Neural cell (in vitro differentiated cells): ENCODE results near the gene ZNF672. TPM values are rescaled to one million over a fixed set of nuclear protein-coding genes. Genes with fewer than 3 reads are reported as not detected.
"Not testable (repeated sequence)": the region's sequence is repeated elsewhere in the genome, so short reads cannot be mapped to it uniquely, and the experiment has no call there.

Source experiments
- H2AFZ ChIP-seq: fragments of 200-600, 300-800 bp; sonication (generic), shearing (Covaris generic); 2 replicates; pipeline ENCODE4 v1.6.0; 2014; ENCODE audit warnings: low read depth, mild to moderate bottlenecking, antibody characterized with exemption, low read length, moderate library complexity
- H3F3A ChIP-seq: fragments of 200-600 bp; shearing (Covaris generic); 2 replicates; pipeline ENCODE4 v1.6.1; 2016; ENCODE audit warnings: mild to moderate bottlenecking, moderate library complexity, mixed read lengths, antibody characterized with exemption, low read length; ENCODE audit not compliant: insufficient read depth, poor library complexity, severe bottlenecking
- H3K27ac ChIP-seq: fragments of 200-600, 300-800 bp; sonication (generic), shearing (Covaris generic); 2 replicates; pipeline ENCODE4 v1.5.1; 2014; ENCODE audit warnings: mild to moderate bottlenecking, low read length, moderate library complexity
- H3K27me3 ChIP-seq: fragments of 300-800, 200-600 bp; sonication (generic), shearing (Covaris generic); 2 replicates; pipeline ENCODE4 v1.6.0; 2014; ENCODE audit warnings: mild to moderate bottlenecking, low read depth, low read length, moderate library complexity; ENCODE audit not compliant: insufficient read depth
- H3K36me3 ChIP-seq: fragments of 300-800, 200-600 bp; sonication (generic), shearing (Covaris generic); 2 replicates; pipeline ENCODE4 v1.5.1; 2014; ENCODE audit warnings: mild to moderate bottlenecking, antibody characterized with exemption, low read length, moderate library complexity; ENCODE audit not compliant: insufficient read depth
- H3K4me2 ChIP-seq: fragments of 300-800, 200-600 bp; sonication (generic), shearing (Covaris generic); 2 replicates; pipeline ENCODE4 v1.6.0; 2014; ENCODE audit warnings: mild to moderate bottlenecking, low read length
- H3K4me3 ChIP-seq: fragments of 300-800, 200-600 bp; sonication (generic), shearing (Covaris generic); 2 replicates; pipeline ENCODE4 v1.5.1; 2014; ENCODE audit warnings: mild to moderate bottlenecking, low read length, moderate library complexity
- H3K79me2 ChIP-seq: fragments of 200-600 bp; shearing (Covaris generic); replicated peaks from 2 replicates; pipeline ENCODE4 v1.6.0; 2014; ENCODE audit warnings: mild to moderate bottlenecking, low read length, moderate library complexity; ENCODE audit not compliant: insufficient read depth
- H3K9ac ChIP-seq: fragments of 300-800, 200-600 bp; sonication (generic), shearing (Covaris generic); 2 replicates; pipeline ENCODE4 v1.6.1; 2016; ENCODE audit warnings: mild to moderate bottlenecking, low read length, mixed read lengths
- H3K9me2 ChIP-seq: fragments of 200-600 bp; shearing (Covaris generic); 2 replicates; pipeline ENCODE4 v1.6.1; 2016; ENCODE audit warnings: mild to moderate bottlenecking, low read length, mixed read lengths; ENCODE audit not compliant: insufficient read depth
- H3K9me3 ChIP-seq: fragments of 200-600, 300-800 bp; sonication (generic), shearing (Covaris generic); 2 replicates; pipeline ENCODE4 v1.6.1; 2016; ENCODE audit warnings: mild to moderate bottlenecking, mixed run types, low read length, moderate library complexity, mixed read lengths
- H4K20me1 ChIP-seq: fragments of 200-600 bp; shearing (Covaris generic); 2 replicates; pipeline ENCODE4 v1.6.1; 2016; ENCODE audit warnings: mild to moderate bottlenecking, mixed run types; ENCODE audit not compliant: insufficient read depth
- CTCF ChIP-seq: fragments of 450-650 bp; IDR thresholded peaks from 2 replicates; pipeline ENCODE4 v1.5.1; 2014; ENCODE audit warnings: antibody characterized with exemption, mild to moderate bottlenecking, moderate library complexity; ENCODE audit not compliant: poor library complexity, severe bottlenecking
- EZH2 ChIP-seq: fragments of 200-600, 300-800 bp; shearing (Covaris generic), sonication (generic); IDR thresholded peaks from 2 replicates; pipeline ENCODE4 v1.6.1; 2014; ENCODE audit warnings: antibody characterized with exemption, low read length, borderline replicate concordance, mild to moderate bottlenecking; ENCODE audit not compliant: insufficient read depth, poor library complexity, severe bottlenecking
- RAD21 ChIP-seq: fragments of 450-650 bp; conservative IDR thresholded peaks from 2 replicates; pipeline ENCODE4 v1.6.1; 2014; ENCODE audit warnings: antibody characterized with exemption, mild to moderate bottlenecking, moderate library complexity
- SMC3 ChIP-seq: fragments of 450-650 bp; conservative IDR thresholded peaks from 2 replicates; pipeline ENCODE4 v1.6.1; 2014; ENCODE audit warnings: antibody characterized with exemption, mild to moderate bottlenecking, moderate library complexity; ENCODE audit not compliant: poor library complexity
- TAF1 ChIP-seq: IDR thresholded peaks from 2 replicates; pipeline ENCODE4 v1.6.1; 2012; ENCODE audit warnings: low read depth
- polyA plus RNA-seq: library from polyadenylated mRNA; depleted of rRNA; stranded (reverse); fragments of >200 nt; gene quantifications from 2 replicates; pipeline ENCODE4 v1.2.3, GENCODE V29; 2014
- TF ChIP-seq, protein P1 (sequence below): IDR thresholded peaks from 2 replicates; pipeline ENCODE4 v1.6.1; 2012; ENCODE audit warnings: borderline replicate concordance

ZNF672 gene
- polyA plus RNA-seq, 1 donor from 2014 or later, result 22.9 TPM

DNA sequence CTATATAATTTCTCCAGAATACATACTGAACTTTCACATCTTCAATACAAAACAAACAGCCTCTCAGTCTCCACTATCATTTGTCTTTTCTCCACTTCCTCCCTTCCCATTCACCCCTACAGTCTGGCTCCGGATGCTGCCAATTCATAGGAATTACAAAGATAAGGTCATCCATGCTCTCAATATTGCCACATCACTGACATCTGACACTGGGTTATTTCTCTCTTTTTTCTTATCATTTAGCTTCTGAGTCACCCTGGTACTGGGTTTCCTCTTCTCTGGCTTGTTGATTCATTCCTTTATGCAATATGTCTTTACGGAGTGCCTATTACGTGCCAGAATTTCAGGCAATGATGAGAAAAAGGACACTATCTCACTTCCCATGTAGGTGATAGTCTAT is 9.2 kb upstream of the ZNF672 start:
- H3K9me2 ChIP-seq, result no peaks in the 10 kb centered on the region
- no peaks in the 10 kb centered on the region for H3K9me3 ChIP-seq
- H3K79me2 ChIP-seq, result peaks cover 19% of the 10 kb centered on the region
- peaks cover 3% of the 10 kb centered on the region for H3F3A ChIP-seq
- TF ChIP-seq TAF1, result no peak
- no peak overlapping the region for H2AFZ ChIP-seq
- H3K4me3 ChIP-seq, result no peak overlapping the region
- H3K27ac ChIP-seq, result no peak overlapping the region
- H4K20me1 ChIP-seq, result no peaks in the 10 kb centered on the region
- no peaks in the 10 kb centered on the region for H3K27me3 ChIP-seq
- H3K36me3 ChIP-seq, result no peaks in the 10 kb centered on the region
- H3K4me2 ChIP-seq, result no peak overlapping the region
- no peak overlapping the region for H3K9ac ChIP-seq

GRCh38 chr1:248830718-248831017 is 7.4 kb upstream of the ZNF672 start:
- H3K4me2 ChIP-seq, H3K79me2 ChIP-seq, H3K27me3 ChIP-seq, H3K4me3 ChIP-seq, H3K27ac ChIP-seq, H3F3A ChIP-seq, H3K36me3 ChIP-seq, H4K20me1 ChIP-seq, H3K9me2 ChIP-seq, H3K9ac ChIP-seq, H3K9me3 ChIP-seq, H2AFZ ChIP-seq: not testable (repeated sequence)

DNA sequence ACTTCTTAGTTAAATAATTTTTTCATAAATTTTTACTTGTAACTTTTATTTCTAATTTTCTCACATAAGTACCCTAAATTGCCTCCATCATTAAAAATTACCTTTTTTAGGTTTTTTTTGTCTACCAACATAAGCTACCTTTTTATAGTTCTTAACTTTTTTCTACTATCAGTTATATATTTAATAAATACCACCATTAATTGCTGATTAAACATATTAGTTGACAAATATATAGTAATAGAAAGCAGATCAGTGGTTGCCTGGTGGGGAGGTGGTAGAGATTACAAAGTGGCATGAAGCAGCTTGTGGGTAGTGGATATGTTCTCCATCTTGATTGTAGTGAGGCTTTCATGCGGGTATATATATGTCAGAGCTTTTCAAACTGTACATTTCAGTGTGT is 6.2 kb upstream of the ZNF672 start:
- TF ChIP-seq, protein P1, sequence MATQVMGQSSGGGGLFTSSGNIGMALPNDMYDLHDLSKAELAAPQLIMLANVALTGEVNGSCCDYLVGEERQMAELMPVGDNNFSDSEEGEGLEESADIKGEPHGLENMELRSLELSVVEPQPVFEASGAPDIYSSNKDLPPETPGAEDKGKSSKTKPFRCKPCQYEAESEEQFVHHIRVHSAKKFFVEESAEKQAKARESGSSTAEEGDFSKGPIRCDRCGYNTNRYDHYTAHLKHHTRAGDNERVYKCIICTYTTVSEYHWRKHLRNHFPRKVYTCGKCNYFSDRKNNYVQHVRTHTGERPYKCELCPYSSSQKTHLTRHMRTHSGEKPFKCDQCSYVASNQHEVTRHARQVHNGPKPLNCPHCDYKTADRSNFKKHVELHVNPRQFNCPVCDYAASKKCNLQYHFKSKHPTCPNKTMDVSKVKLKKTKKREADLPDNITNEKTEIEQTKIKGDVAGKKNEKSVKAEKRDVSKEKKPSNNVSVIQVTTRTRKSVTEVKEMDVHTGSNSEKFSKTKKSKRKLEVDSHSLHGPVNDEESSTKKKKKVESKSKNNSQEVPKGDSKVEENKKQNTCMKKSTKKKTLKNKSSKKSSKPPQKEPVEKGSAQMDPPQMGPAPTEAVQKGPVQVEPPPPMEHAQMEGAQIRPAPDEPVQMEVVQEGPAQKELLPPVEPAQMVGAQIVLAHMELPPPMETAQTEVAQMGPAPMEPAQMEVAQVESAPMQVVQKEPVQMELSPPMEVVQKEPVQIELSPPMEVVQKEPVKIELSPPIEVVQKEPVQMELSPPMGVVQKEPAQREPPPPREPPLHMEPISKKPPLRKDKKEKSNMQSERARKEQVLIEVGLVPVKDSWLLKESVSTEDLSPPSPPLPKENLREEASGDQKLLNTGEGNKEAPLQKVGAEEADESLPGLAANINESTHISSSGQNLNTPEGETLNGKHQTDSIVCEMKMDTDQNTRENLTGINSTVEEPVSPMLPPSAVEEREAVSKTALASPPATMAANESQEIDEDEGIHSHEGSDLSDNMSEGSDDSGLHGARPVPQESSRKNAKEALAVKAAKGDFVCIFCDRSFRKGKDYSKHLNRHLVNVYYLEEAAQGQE, result no peak
- TF ChIP-seq CTCF (no peak), SMC3 (no peak), RAD21 (no peak), EZH2 (no peak), TAF1 (no peak)
- Histone ChIP-seq H3K4me2 (no peak overlapping the region), H3K27me3 (no peaks in the 10 kb centered on the region)

More for the DNA sequence above, 6.2 kb upstream of the ZNF672 start:
- Histone ChIP-seq H3K9me3 (no peaks in the 10 kb centered on the region), H3K79me2 (no peaks in the 10 kb centered on the region), H3K36me3 (no peaks in the 10 kb centered on the region), H3K9ac (no peak overlapping the region), H2AFZ (no peak overlapping the region), H3K4me3 (no peak overlapping the region), H3K9me2 (no peaks in the 10 kb centered on the region), H4K20me1 (no peaks in the 10 kb centered on the region), H3K27ac (no peak overlapping the region), H3F3A (peaks cover under 1% of the 10 kb centered on the region)
